Islet of Langerhans (tissue), 1 donor: Measurements from ENCODE around the gene SCN3A.

Experiments
- FAIRE-seq: peaks from one replicate; lab custom pipeline; 2011; peaks lifted over from hg19 to GRCh38; lab: Jason Lieb, UNC

SCN3A gene

GRCh38 chr2:165055082-165055851 lies 148.6 kb downstream of the SCN3A start:
- peak; percentile 85 for FAIRE-seq

DNA sequence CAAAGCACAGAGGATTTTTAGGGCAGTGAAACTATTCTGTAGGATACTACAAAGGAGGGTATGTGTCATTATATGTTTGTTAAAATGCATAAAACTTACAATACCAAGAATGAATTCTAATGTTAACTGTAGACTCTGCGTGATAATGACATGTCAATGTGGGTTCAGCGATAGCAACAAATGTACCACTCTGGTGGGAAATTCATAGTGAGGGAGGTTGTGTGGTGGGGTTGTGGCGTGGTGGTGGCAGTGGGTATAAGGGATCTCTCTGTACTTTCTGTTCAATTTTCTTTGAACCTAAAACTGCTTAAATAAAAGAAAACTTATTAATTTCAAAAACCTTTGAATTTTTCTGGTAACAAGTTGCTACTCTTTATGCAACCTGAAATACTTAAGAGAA lies 149.2 kb downstream of the SCN3A start:
- no peak for FAIRE-seq

- FAIRE-seq = no peak
Measured at GRCh38 chr2:165044505-165045303, 159.1 kb downstream of the SCN3A start.
